ENCODE results near the gene ULK3. TPM values are rescaled to one million over a fixed set of nuclear protein-coding genes. Genes with fewer than 3 reads are reported as not detected.
"Not testable (repeated sequence)": the region's sequence is repeated elsewhere in the genome, so short reads cannot be mapped to it uniquely, and the experiment has no call there.

Gene ULK3
- total RNA-seq, 1 donor from 2014 or later, result 43.9 TPM

DNA sequence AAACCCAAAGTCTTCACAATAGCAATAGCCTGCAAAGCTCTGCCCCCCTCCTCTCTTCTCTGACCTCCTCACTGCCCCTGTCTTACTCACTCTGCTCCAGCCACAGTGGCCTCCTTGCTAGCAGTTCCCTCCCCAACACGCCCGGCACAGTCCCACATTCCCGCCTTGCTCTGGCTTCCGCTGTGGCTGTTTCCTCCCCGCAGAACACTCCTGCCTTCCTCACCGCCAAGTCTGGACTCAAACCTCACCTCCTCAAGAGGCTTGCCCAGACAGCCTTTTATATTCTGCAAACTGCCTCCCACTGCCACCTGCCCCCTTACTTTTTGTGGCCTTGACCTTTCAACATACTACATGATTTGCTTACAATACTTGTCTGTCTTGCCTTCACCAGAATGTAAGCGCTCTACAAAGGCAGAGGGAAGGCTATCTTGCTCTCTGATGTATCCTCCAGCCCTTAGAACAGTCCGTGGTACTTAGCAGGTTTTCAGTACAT is 46.5 kb upstream of the ULK3 start:
- H3K27me3 ChIP-seq, result no peaks in the 10 kb centered on the region
- no peak for TF ChIP-seq CTCF (IDR thresholded peaks at IDR 0.05)
- intact Hi-C loops (cut with DNase I), result no loop called here
- H3K27ac ChIP-seq, result peak overlapping the region; percentile 73
- DNase-seq (peak; percentile 73), ATAC-seq (peak; percentile 60)
- peak overlapping the region; percentile 92 for H3K4me3 ChIP-seq
- H3K4me1 ChIP-seq, result peaks cover 15% of the 10 kb centered on the region
- H3K9me3 ChIP-seq, result no peaks in the 10 kb centered on the region
- H3K36me3 ChIP-seq, result no peaks in the 10 kb centered on the region

DNA sequence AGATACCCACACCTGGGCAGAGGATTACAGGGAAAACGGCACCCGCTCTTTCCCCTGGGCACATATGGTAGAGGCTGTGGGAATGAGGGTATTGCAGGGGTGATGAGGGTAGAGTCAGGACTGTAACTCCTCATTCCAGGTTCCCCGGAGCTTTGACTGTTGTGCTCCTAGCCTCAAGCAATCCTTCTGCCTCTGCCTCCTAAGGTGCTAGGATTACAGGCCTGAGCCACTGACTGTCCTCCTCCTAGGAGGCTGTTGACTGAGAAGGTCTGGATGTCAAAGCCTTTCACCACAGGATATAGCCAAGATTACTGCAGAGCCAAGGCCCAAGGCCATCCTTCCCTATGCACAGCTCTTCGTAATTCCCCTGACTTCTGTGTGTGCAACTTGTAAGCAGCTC is 45.8 kb upstream of the ULK3 start:
- intact Hi-C loops (cut with DNase I), result no loop called here
- TF ChIP-seq CTCF (IDR thresholded peaks at IDR 0.05), result no peak
- no peaks in the 10 kb centered on the region for H3K9me3 ChIP-seq
- DNase-seq (no peak), ATAC-seq (no peak)
- no peak overlapping the region for H3K4me3 ChIP-seq
- no peaks in the 10 kb centered on the region for H3K36me3 ChIP-seq
- H3K27ac ChIP-seq, result no peak overlapping the region
- H3K27me3 ChIP-seq, result no peaks in the 10 kb centered on the region
- H3K4me1 ChIP-seq, result peaks cover 15% of the 10 kb centered on the region

DNA sequence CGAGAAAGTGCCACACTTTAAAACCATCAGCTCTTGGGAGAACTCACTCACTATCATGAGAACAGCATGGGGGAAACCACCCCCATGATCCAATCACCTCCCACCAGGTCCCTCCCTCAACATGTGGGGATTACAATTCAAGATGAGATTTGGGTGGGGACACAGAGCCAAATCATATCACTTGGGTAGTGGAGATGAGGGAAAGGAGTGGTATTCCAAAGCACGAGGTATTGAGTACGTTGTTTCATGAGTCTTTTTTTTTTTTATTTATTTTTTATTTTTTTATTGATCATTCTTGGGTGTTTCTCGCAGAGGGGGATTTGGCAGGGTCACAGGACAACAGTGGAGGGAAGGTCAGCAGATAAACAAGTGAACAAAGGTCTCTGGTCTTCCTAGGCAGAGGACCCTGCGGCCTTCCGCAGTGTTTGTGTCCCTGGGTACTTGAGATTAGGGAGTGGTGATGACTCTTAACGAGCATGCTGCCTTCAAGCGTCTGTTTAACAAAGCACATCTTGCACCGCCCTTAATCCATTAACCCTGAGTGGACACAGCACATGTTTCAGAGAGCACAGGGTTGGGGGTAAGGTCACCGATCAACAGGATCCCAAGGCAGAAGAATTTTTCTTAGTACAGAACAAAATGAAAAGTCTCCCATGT is 44.7 kb upstream of the ULK3 start:
- intact Hi-C loops (cut with DNase I); ATAC-seq: not testable (repeated sequence)

GRCh38 chr15:74885461-74885860 is 42.5 kb upstream of the ULK3 start:
- Histone ChIP-seq H3K36me3 (no peaks in the 10 kb centered on the region), H3K27me3 (no peaks in the 10 kb centered on the region), H3K9me3 (no peaks in the 10 kb centered on the region), H3K27ac (no peak overlapping the region), H3K4me1 (peaks cover 13% of the 10 kb centered on the region), H3K4me3 (no peak overlapping the region)
- ATAC-seq, result no peak
- intact Hi-C loops (cut with DNase I), result no loop called here
- no peak for DNase-seq
- TF ChIP-seq CTCF (IDR thresholded peaks at IDR 0.05), result no peak

More for the DNA sequence above, 44.7 kb upstream of the ULK3 start:
- not testable (repeated sequence) for H3K27ac ChIP-seq, H3K36me3 ChIP-seq, DNase-seq, H3K4me3 ChIP-seq, H3K27me3 ChIP-seq, H3K9me3 ChIP-seq
- peaks cover 15% of the 10 kb centered on the region for H3K4me1 ChIP-seq

GRCh38 chr15:74884428-74885223 is 41.7 kb upstream of the ULK3 start:
- Histone ChIP-seq H3K27ac (no peak overlapping the region), H3K4me1 (peaks cover 10% of the 10 kb centered on the region), H3K36me3 (no peaks in the 10 kb centered on the region), H3K27me3 (no peaks in the 10 kb centered on the region), H3K4me3 (no peak overlapping the region), H3K9me3 (no peaks in the 10 kb centered on the region)
- DNase-seq (no peak), ATAC-seq (no peak)
- TF ChIP-seq CTCF (IDR thresholded peaks at IDR 0.05), result no peak
- intact Hi-C loops (cut with DNase I), result no loop called here

DNA sequence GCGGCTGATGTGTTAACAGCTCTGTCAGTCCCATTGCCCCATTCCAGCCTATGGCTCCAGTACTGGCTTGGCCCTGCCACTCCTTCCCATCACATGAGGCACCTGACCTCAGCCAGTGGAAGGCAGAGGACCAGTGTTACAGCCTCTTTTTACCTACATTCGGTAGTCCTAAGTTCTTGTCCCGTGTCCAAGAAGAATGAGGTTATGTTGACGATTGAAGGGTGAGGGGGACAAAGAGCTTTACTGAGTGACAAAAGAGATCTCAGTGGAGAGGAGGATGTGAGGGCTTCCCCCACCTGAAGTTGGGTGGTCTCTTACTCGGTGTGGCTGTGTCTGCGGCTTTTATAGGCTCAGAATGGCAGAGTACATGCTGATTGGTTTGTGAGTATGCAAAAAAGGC is 39.6 kb upstream of the ULK3 start:
- H3K4me1 ChIP-seq, result no peaks in the 10 kb centered on the region
- no peak overlapping the region for H3K27ac ChIP-seq
- no peaks in the 10 kb centered on the region for H3K9me3 ChIP-seq
- TF ChIP-seq CTCF (IDR thresholded peaks at IDR 0.05), result no peak
- ATAC-seq (no peak), DNase-seq (no peak)
- no peaks in the 10 kb centered on the region for H3K27me3 ChIP-seq
- intact Hi-C loops (cut with DNase I), result no loop called here
- H3K4me3 ChIP-seq, result no peak overlapping the region
- no peaks in the 10 kb centered on the region for H3K36me3 ChIP-seq
